GM12878 (cell line): ENCODE measurements around the gene ATXN1. TPM values are rescaled to one million over a fixed set of nuclear protein-coding genes. Genes with fewer than 3 reads are reported as not detected.

Source experiments
- BMI1 ChIP-seq: fragments of 450-650 bp; IDR thresholded peaks from 2 replicates; pipeline ENCODE4 v1.6.1; 2016; ENCODE audit warnings: mild to moderate bottlenecking, moderate library complexity, borderline replicate concordance
- CBX3 ChIP-seq: fragments of 200-600 bp; sonication (generic); IDR thresholded peaks from 2 replicates; pipeline ENCODE4 v1.6.1; 2016; ENCODE audit warnings: low read depth, borderline replicate concordance
- CHD1 ChIP-seq: IDR thresholded peaks from 2 replicates; pipeline ENCODE4 v1.6.1; 2012; ENCODE audit warnings: low read depth, low read length, improper control_type of control experiment
- EGR1 ChIP-seq, 2 experiments: IDR thresholded peaks; 1 replicate in 1 of 2; 2 replicates in 1 of 2; pipeline ENCODE4 v1.6.1; 2011 to 2012; ENCODE audit warnings: low read depth in 2 of 2, low read length in 2 of 2, borderline replicate concordance in 1 of 2, mild to moderate bottlenecking in 1 of 2, moderate library complexity in 1 of 2
- EP300 ChIP-seq, 2 experiments: fragments of 150-350 bp in 1 of 2; IDR thresholded peaks; 2 replicates each; pipeline ENCODE4 v1.6.1; 2011 to 2012; ENCODE audit warnings: low read depth in 2 of 2, low read length in 2 of 2, borderline replicate concordance in 1 of 2, improper control_type of control experiment in 1 of 2, inconsistent platforms in 1 of 2; ENCODE audit not compliant: control insufficient read depth in 1 of 2
- EZH2 ChIP-seq: IDR thresholded peaks from 2 replicates; pipeline ENCODE4 v1.6.1; 2012; ENCODE audit warnings: low read depth, mild to moderate bottlenecking, control low read depth, inconsistent platforms, low read length, borderline replicate concordance; ENCODE audit not compliant: control insufficient read depth
- FOXK2 ChIP-seq: fragments of 450-650 bp; IDR thresholded peaks from 2 replicates; pipeline ENCODE4 v1.6.1; 2017; ENCODE audit warnings: mild to moderate bottlenecking, moderate library complexity
- GATAD2B ChIP-seq: fragments of 450-650 bp; conservative IDR thresholded peaks from 2 replicates; pipeline ENCODE4 v1.6.1; 2017; ENCODE audit warnings: low read depth, mild to moderate bottlenecking, moderate library complexity
- HDGF ChIP-seq: fragments of 450-650 bp; IDR thresholded peaks from 2 replicates; pipeline ENCODE4 v1.6.1; 2016; ENCODE audit warnings: antibody characterized with exemption
- KLF5 ChIP-seq: fragments of 450-650 bp; IDR thresholded peaks from 2 replicates; pipeline ENCODE4 v1.6.1; 2014; ENCODE audit warnings: mild to moderate bottlenecking; ENCODE audit not compliant: partially characterized antibody
- MEF2B ChIP-seq: fragments of 450-650 bp; IDR thresholded peaks from 2 replicates; pipeline ENCODE4 v1.6.1; 2018; ENCODE audit warnings: mild to moderate bottlenecking, moderate library complexity; ENCODE audit not compliant: partially characterized antibody, poor library complexity, severe bottlenecking
- MYB ChIP-seq: fragments of 150-350 bp; IDR thresholded peaks from 2 replicates; pipeline ENCODE4 v1.6.1; 2014; ENCODE audit warnings: mild to moderate bottlenecking, low read depth, low read length, borderline replicate concordance
- MYC ChIP-seq: IDR thresholded peaks from 2 replicates; pipeline ENCODE4 v1.6.1; 2011; ENCODE audit warnings: mild to moderate bottlenecking, low read length, moderate library complexity, inconsistent platforms; ENCODE audit not compliant: insufficient read depth, insufficient replicate concordance, insufficient read length, severe bottlenecking
- NFYB ChIP-seq: IDR thresholded peaks from 2 replicates; pipeline ENCODE4 v1.6.1; 2011; ENCODE audit warnings: low read depth, mild to moderate bottlenecking, low read length, improper control_type of control experiment, moderate library complexity; ENCODE audit not compliant: insufficient read depth
- PAX5 ChIP-seq: IDR thresholded peaks from 2 replicates; pipeline ENCODE4 v1.6.1; 2011; ENCODE audit warnings: low read depth, low read length, borderline replicate concordance
- RB1 ChIP-seq: fragments of 450-650 bp; formaldehyde crosslinking; IDR thresholded peaks from 2 replicates; pipeline ENCODE4 v1.6.1; 2017; ENCODE audit warnings: mild to moderate bottlenecking, borderline replicate concordance
- SIN3A ChIP-seq: IDR thresholded peaks from 2 replicates; pipeline ENCODE4 v1.6.1; 2012; ENCODE audit warnings: low read depth, low read length, improper control_type of control experiment
- SIX5 ChIP-seq: IDR thresholded peaks from 2 replicates; pipeline ENCODE4 v1.6.1; 2011; ENCODE audit warnings: mild to moderate bottlenecking, low read depth, low read length, moderate library complexity; ENCODE audit not compliant: severe bottlenecking
- SMAD5 ChIP-seq: IDR thresholded peaks from 2 replicates; pipeline ENCODE4 v1.6.1; 2016; ENCODE audit warnings: antibody characterized with exemption, low read depth
- SMC3 ChIP-seq: IDR thresholded peaks from 2 replicates; pipeline ENCODE4 v1.6.1; 2011; ENCODE audit warnings: low read length, improper control_type of control experiment, borderline replicate concordance
- STAT3 ChIP-seq: IDR thresholded peaks from 2 replicates; pipeline ENCODE4 v1.6.1; 2011; ENCODE audit warnings: low read depth, low read length, improper control_type of control experiment
- YY1 ChIP-seq: IDR thresholded peaks from 2 replicates; pipeline ENCODE4 v1.6.1; 2011; ENCODE audit warnings: low read depth, mild to moderate bottlenecking, low read length
- ZNF622 ChIP-seq: fragments of 450-650 bp; IDR thresholded peaks from 2 replicates; pipeline ENCODE4 v1.6.1; 2017; ENCODE audit warnings: mild to moderate bottlenecking, inconsistent platforms
- polyA plus RNA-seq, 11 experiments: library from polyadenylated mRNA; depleted of rRNA in 4 of 11; unstranded in 6 of 11; stranded (reverse) in 5 of 11; fragments of >200 nt; fragmentation: Nextera tagmentation in 4 of 11; fragmentation: Illumina TruSeq in 1 of 11; extraction: Ambion mirVana in 4 of 11; extraction: Trizol in 1 of 11; gene quantifications; 1 replicate in 1 of 11; 2 replicates in 10 of 11; pipeline versions ENCODE4 v1.2.1 to v1.2.3, GENCODE V29; 2011 to 2016; ENCODE audit warnings: inconsistent platforms in 2 of 11, missing spikeins in 2 of 11, low read depth in 1 of 11
- total RNA-seq, 4 experiments: library from RNA; depleted of rRNA in 3 of 4; stranded (reverse); fragments of >200 nt in 3 of 4; fragmentation: Illumina TruSeq in 1 of 4; extraction: Trizol in 1 of 4; gene quantifications; 2 replicates each; pipeline versions ENCODE4 v1.2.1 to v1.2.3, GENCODE V29; 2013 to 2021
- TF ChIP-seq, protein P1 (sequence below): IDR thresholded peaks from 2 replicates; pipeline ENCODE4 v1.6.1; 2012; ENCODE audit warnings: low read depth, low read length, improper control_type of control experiment
- TF ChIP-seq, protein P2 (sequence below), 3 experiments: IDR thresholded peaks in 2 of 3; conservative IDR thresholded peaks in 1 of 3; 2 replicates each; pipeline ENCODE4 v1.5.1; 2011; ENCODE audit warnings: low read depth in 3 of 3, low read length in 3 of 3, mild to moderate bottlenecking in 3 of 3, control low read depth in 2 of 3, moderate library complexity in 2 of 3, inconsistent platforms in 1 of 3, mixed read lengths in 1 of 3; ENCODE audit not compliant: control insufficient read depth in 2 of 3, insufficient read depth in 1 of 3; ENCODE audit errors: extremely low read depth in 1 of 3

ATXN1 gene
- total and polyA plus RNA-seq, 10 of the 15 experiments (the other 5 are each of a cell fraction or from before 2014, with no cell fraction given) = 12.2 to 51.2 (median 20.5) TPM

DNA sequence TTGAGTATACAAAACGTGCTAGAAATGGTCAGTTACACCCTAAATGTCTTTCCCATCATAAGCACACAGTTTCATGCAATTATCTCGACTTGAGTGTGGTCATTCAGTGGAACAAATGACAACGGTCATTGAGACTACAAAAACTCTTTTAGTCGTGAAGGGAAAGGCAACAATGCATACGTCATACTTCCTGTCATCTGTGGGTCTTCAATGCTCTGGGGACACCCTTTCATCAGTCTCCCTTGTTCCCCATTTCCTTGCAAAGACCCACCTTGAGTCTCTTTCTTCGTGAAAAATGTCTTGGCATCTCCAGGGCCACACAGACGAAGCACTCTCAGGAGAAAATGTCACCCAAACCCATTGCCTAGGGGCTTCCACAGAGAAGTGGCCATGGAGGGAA, 284.4 kb downstream of the ATXN1 start (continued):
- TF ChIP-seq FOXK2 (no peak), ZNF622 (no peak), SMC3 (no peak), STAT3 (no peak), NFYB (no peak), EP300 (IDR thresholded peaks at IDR 0.05; ENCODE audit: borderline replicate concordance in 1 of 2, control insufficient read depth in 1 of 2, low read depth in 2 of 2, low read length in 2 of 2) (peak; percentile 87 to 88), SMAD5 (no peak), CBX3 (no peak), GATAD2B (0 out of 2 replicates have a peak, but pooled peaks have one; percentile 70), MYC (no peak), SIN3A (no peak), KLF5 (no peak), EGR1 (IDR thresholded peaks at IDR 0.05; ENCODE audit: borderline replicate concordance in 1 of 2, low read depth in 2 of 2, low read length in 2 of 2) (no peak), EZH2 (no peak), RB1 (no peak), SIX5 (no peak), MYB (peak; percentile 64; the same call in 1 of the 2 replicates), HDGF (no peak), MEF2B (peak; percentile 94), YY1 (no peak; the same call in 1 of the 2 replicates), CHD1 (0 out of 2 replicates have a peak, but pooled peaks have one; percentile 55), BMI1 (no peak), PAX5 (peak; percentile 23; the same call in 1 of the 2 replicates)
- TF ChIP-seq, protein P1, sequence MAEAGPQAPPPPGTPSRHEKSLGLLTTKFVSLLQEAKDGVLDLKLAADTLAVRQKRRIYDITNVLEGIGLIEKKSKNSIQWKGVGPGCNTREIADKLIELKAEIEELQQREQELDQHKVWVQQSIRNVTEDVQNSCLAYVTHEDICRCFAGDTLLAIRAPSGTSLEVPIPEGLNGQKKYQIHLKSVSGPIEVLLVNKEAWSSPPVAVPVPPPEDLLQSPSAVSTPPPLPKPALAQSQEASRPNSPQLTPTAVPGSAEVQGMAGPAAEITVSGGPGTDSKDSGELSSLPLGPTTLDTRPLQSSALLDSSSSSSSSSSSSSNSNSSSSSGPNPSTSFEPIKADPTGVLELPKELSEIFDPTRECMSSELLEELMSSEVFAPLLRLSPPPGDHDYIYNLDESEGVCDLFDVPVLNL = no peak
- TF ChIP-seq, protein P2, sequence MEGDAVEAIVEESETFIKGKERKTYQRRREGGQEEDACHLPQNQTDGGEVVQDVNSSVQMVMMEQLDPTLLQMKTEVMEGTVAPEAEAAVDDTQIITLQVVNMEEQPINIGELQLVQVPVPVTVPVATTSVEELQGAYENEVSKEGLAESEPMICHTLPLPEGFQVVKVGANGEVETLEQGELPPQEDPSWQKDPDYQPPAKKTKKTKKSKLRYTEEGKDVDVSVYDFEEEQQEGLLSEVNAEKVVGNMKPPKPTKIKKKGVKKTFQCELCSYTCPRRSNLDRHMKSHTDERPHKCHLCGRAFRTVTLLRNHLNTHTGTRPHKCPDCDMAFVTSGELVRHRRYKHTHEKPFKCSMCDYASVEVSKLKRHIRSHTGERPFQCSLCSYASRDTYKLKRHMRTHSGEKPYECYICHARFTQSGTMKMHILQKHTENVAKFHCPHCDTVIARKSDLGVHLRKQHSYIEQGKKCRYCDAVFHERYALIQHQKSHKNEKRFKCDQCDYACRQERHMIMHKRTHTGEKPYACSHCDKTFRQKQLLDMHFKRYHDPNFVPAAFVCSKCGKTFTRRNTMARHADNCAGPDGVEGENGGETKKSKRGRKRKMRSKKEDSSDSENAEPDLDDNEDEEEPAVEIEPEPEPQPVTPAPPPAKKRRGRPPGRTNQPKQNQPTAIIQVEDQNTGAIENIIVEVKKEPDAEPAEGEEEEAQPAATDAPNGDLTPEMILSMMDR (IDR thresholded peaks at IDR 0.05 in 2 of 3, conservative IDR thresholded peaks at IDR 0.05 in 1 of 3; ENCODE audit: control insufficient read depth in 2 of 3, extremely low read depth in 1 of 3, insufficient read depth in 1 of 3, low read depth in 3 of 3, low read length in 3 of 3) = no peak
